SK-N-SH (cell line): ENCODE results near the gene RAB8B. TPM values are rescaled to one million over a fixed set of nuclear protein-coding genes. Genes with fewer than 3 reads are reported as not detected.

Experiments
- CTCF ChIA-PET: fragments of 300-600, 350-600 bp; formaldehyde crosslinking; extraction: SDS; loops from one replicate; lab custom pipeline; 2021; lab: Yijun Ruan, JAX
- POLR2A ChIA-PET: fragments of 350-600 bp; sonication (Branson Sonifier 250); formaldehyde crosslinking; extraction: SDS; loops from one replicate; lab custom pipeline; 2020; ENCODE audit warnings: antibody characterized with exemption, inconsistent platforms; lab: Yijun Ruan, JAX
- DNase-seq: peaks from one replicate; pipeline ENCODE4 v3.0.0; 2012
- H2AFZ ChIP-seq: fragments of 200-600 bp; sonication (generic); 2 replicates; pipeline ENCODE4 v1.8.1; 2016; ENCODE audit warnings: antibody characterized with exemption, mild to moderate bottlenecking, low read depth
- H3F3A ChIP-seq: fragments of 200-600 bp; sonication (generic); replicated peaks from 2 replicates; pipeline ENCODE3; 2016; ENCODE audit warnings: antibody characterized with exemption, mild to moderate bottlenecking; ENCODE audit not compliant: insufficient read depth
- H3K27ac ChIP-seq, 2 experiments: fragments of 200-500 bp in 1 of 2; fragments of 200-600 bp in 1 of 2; sonication (Bioruptor generic) in 1 of 2; sonication (generic), shearing (Covaris generic) in 1 of 2; 2 replicates each; pipeline versions ENCODE4 v1.5.1 to v1.6.1; 2014 to 2016; ENCODE audit warnings: low read depth in 2 of 2, inconsistent platforms in 1 of 2, low read length in 1 of 2, mild to moderate bottlenecking in 1 of 2, mixed read lengths in 1 of 2
- H3K27me3 ChIP-seq: fragments of 200-600 bp; sonication (generic), shearing (Covaris generic); 2 replicates; pipeline ENCODE4 v1.6.1; 2016; ENCODE audit warnings: mixed run types; ENCODE audit not compliant: insufficient read depth
- H3K36me3 ChIP-seq, 2 experiments: fragments of 200-500 bp in 1 of 2; fragments of 200-600 bp in 1 of 2; sonication (Bioruptor generic) in 1 of 2; sonication (generic) in 1 of 2; replicated peaks in 1 of 2; 2 replicates each; pipeline versions ENCODE3 to v1.5.1; 2014 to 2016; ENCODE audit warnings: low read length in 1 of 2, mild to moderate bottlenecking in 1 of 2; ENCODE audit not compliant: insufficient read depth in 2 of 2, control insufficient read depth in 1 of 2
- H3K4me1 ChIP-seq, 2 experiments: fragments of 200-500 bp in 1 of 2; fragments of 200-600 bp in 1 of 2; sonication (Bioruptor generic) in 1 of 2; sonication (generic), shearing (Covaris generic) in 1 of 2; 2 replicates each; pipeline versions ENCODE4 v1.5.1 to v1.6.1; 2014 to 2016; ENCODE audit warnings: low read depth in 1 of 2, low read length in 1 of 2, mixed run types in 1 of 2; ENCODE audit not compliant: insufficient read depth in 2 of 2, control insufficient read depth in 1 of 2
- H3K4me2 ChIP-seq: fragments of 200-600 bp; sonication (generic), shearing (Covaris generic); 2 replicates; pipeline ENCODE4 v1.6.1; 2017; ENCODE audit warnings: mixed run types
- H3K4me3 ChIP-seq, 2 experiments: fragments of 200-500 bp in 1 of 2; fragments of 200-600 bp in 1 of 2; sonication (Bioruptor generic) in 1 of 2; sonication (generic), shearing (Covaris generic) in 1 of 2; 2 replicates each; pipeline versions ENCODE4 v1.5.1 to v1.8.1; 2014 to 2016; ENCODE audit warnings: low read depth in 2 of 2, inconsistent platforms in 1 of 2, low read length in 1 of 2, mild to moderate bottlenecking in 1 of 2, mixed read lengths in 1 of 2, moderate library complexity in 1 of 2
- H3K79me2 ChIP-seq: fragments of 200-600 bp; sonication (generic); 2 replicates; pipeline ENCODE4 v1.8.1; 2017; ENCODE audit warnings: mild to moderate bottlenecking; ENCODE audit not compliant: insufficient read depth
- H3K9ac ChIP-seq: fragments of 200-600 bp; sonication (generic); 2 replicates; pipeline ENCODE4 v1.6.1; 2017; ENCODE audit warnings: mixed run types
- H3K9me2 ChIP-seq: fragments of 200-600 bp; sonication (generic); 2 replicates; pipeline ENCODE4 v1.6.1; 2017; ENCODE audit warnings: mixed run types
- H3K9me3 ChIP-seq: fragments of 200-600 bp; sonication (generic); 2 replicates; pipeline ENCODE4 v1.6.1; 2017; ENCODE audit warnings: mixed run types, mild to moderate bottlenecking, moderate library complexity
- H4K20me1 ChIP-seq: fragments of 200-600 bp; sonication (generic); 2 replicates; pipeline ENCODE4 v1.6.1; 2017; ENCODE audit warnings: mild to moderate bottlenecking, mixed run types; ENCODE audit not compliant: insufficient read depth
- CHD2 ChIP-seq: fragments of 150-350 bp; IDR thresholded peaks from 2 replicates; pipeline ENCODE4 v1.6.1; 2018; ENCODE audit warnings: low read length; ENCODE audit not compliant: partially characterized antibody
- EP300 ChIP-seq, 2 experiments: IDR thresholded peaks; 2 replicates each; pipeline versions ENCODE4 v1.4.0 to v1.6.1; 2012; ENCODE audit warnings: borderline replicate concordance in 1 of 2, low read depth in 1 of 2, low read length in 1 of 2
- FOSL2 ChIP-seq: IDR thresholded peaks from 2 replicates; pipeline ENCODE4 v1.4.0; 2012; ENCODE audit warnings: low read depth, mild to moderate bottlenecking, moderate library complexity, borderline replicate concordance
- FOXJ3 ChIP-seq: sonication (generic); formaldehyde crosslinking; IDR thresholded peaks from 2 replicates; pipeline ENCODE4 v1.5.1; 2020; ENCODE audit warnings: mild to moderate bottlenecking, missing genetic modification reagents
- FOXM1 ChIP-seq: IDR thresholded peaks from 2 replicates; pipeline ENCODE4 v1.4.0; 2012; ENCODE audit warnings: low read depth, mild to moderate bottlenecking
- GABPA ChIP-seq: IDR thresholded peaks from 2 replicates; pipeline ENCODE4 v1.4.0; 2012; ENCODE audit warnings: low read depth, mild to moderate bottlenecking
- GATA2 ChIP-seq: sonication (generic); formaldehyde crosslinking; IDR thresholded peaks from 2 replicates; pipeline ENCODE4 v1.5.0; 2020; ENCODE audit warnings: mild to moderate bottlenecking, missing genetic modification reagents
- JUND ChIP-seq: IDR thresholded peaks from 2 replicates; pipeline ENCODE4 v1.4.0; 2012
- MXI1 ChIP-seq: IDR thresholded peaks from 2 replicates; pipeline ENCODE4 v1.6.1; 2012; ENCODE audit warnings: mild to moderate bottlenecking, low read depth, low read length, improper control_type of control experiment
- NRF1 ChIP-seq: IDR thresholded peaks from 2 replicates; pipeline ENCODE4 v1.6.1; 2012; ENCODE audit warnings: low read depth, mild to moderate bottlenecking, low read length
- POLR2AphosphoS5 ChIP-seq: IDR thresholded peaks from 2 replicates; pipeline ENCODE4 v1.6.1; 2012; ENCODE audit warnings: low read depth, low read length
- RFX5 ChIP-seq: IDR thresholded peaks from 2 replicates; pipeline ENCODE4 v1.6.1; 2012; ENCODE audit warnings: mild to moderate bottlenecking, improper control_type of control experiment, low read length
- SIN3A ChIP-seq: IDR thresholded peaks from 2 replicates; pipeline ENCODE4 v1.6.1; 2012; ENCODE audit warnings: low read depth, mild to moderate bottlenecking, low read length, moderate library complexity, borderline replicate concordance
- SMC3 ChIP-seq: IDR thresholded peaks from 2 replicates; pipeline ENCODE4 v1.6.1; 2012; ENCODE audit warnings: low read depth, low read length, improper control_type of control experiment
- TEAD4 ChIP-seq: IDR thresholded peaks from 2 replicates; pipeline ENCODE4 v1.4.0; 2012; ENCODE audit warnings: mild to moderate bottlenecking, borderline replicate concordance; ENCODE audit not compliant: insufficient read depth
- YY1 ChIP-seq: IDR thresholded peaks from 2 replicates; pipeline ENCODE4 v1.4.0; 2012; ENCODE audit warnings: low read depth, mild to moderate bottlenecking
- WGBS: methylation state at CpG from one replicate; pipeline ENCODE4 v1.1.6; 2017; ENCODE audit warnings: low lambda C conversion rate; 5-methylcytosine and 5-hydroxymethylcytosine counted together
- polyA plus RNA-seq, 3 experiments: library from polyadenylated mRNA; depleted of rRNA; stranded (reverse); fragments of >200 nt; gene quantifications; 2 replicates each; pipeline ENCODE4 v1.2.3, GENCODE V29; 2012
- TF ChIP-seq, protein P1 (sequence below): fragments of 150-350 bp; IDR thresholded peaks from 2 replicates; pipeline ENCODE4 v1.6.1; 2016; ENCODE audit warnings: mild to moderate bottlenecking, low read depth, low read length
- TF ChIP-seq, protein P2 (sequence below): IDR thresholded peaks from 2 replicates; pipeline ENCODE4 v1.4.0; 2012; ENCODE audit warnings: low read depth
- TF ChIP-seq, protein P3 (sequence below): IDR thresholded peaks from 2 replicates; pipeline ENCODE4 v1.6.1; 2012; ENCODE audit warnings: mild to moderate bottlenecking, low read depth, low read length, moderate library complexity
- TF ChIP-seq, protein P4 (sequence below): fragments of 150-350 bp; IDR thresholded peaks from 2 replicates; pipeline ENCODE4 v1.6.1; 2017; ENCODE audit warnings: antibody characterized with exemption, low read length, low read depth, borderline replicate concordance

RAB8B gene
- polyA plus RNA-seq, 1 of the 3 experiments (the other 2 are of a cell fraction): 5.4 TPM

DNA sequence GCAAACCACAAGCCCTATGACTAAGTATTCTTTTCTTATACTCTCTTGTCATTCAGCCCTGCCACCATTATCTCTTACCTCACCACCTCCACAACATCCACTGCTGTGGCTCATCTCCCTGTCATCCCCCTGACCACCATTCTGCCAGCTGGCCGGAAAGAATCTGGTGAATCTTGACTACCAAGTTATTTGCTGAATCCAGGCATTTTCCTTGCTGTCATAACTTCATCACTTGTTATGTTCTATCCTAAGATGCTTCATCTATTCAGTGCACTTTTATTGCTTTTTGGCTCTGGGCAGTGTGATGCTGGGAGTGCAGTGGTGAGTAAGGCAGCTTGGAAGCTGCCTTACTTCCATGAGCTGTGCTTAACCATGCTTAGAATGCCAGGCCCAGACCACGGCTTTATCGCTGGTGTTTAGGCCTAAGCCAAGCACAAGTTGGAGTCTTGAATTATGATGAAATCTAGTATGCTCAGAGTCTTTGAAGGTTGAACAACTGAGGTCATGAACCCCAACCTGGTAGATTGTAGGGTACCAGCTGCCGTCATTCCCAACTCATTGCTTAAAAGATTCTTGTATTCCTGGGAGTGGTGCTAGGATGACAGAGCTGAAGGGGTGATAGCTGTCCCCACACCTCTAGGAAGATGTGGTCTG, 61.0 kb downstream of the RAB8B start (continued):
- TF ChIP-seq, protein P1, sequence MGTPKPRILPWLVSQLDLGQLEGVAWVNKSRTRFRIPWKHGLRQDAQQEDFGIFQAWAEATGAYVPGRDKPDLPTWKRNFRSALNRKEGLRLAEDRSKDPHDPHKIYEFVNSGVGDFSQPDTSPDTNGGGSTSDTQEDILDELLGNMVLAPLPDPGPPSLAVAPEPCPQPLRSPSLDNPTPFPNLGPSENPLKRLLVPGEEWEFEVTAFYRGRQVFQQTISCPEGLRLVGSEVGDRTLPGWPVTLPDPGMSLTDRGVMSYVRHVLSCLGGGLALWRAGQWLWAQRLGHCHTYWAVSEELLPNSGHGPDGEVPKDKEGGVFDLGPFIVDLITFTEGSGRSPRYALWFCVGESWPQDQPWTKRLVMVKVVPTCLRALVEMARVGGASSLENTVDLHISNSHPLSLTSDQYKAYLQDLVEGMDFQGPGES: no peak
- TF ChIP-seq, protein P2, sequence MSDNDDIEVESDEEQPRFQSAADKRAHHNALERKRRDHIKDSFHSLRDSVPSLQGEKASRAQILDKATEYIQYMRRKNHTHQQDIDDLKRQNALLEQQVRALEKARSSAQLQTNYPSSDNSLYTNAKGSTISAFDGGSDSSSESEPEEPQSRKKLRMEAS: peak; percentile 85

DNA sequence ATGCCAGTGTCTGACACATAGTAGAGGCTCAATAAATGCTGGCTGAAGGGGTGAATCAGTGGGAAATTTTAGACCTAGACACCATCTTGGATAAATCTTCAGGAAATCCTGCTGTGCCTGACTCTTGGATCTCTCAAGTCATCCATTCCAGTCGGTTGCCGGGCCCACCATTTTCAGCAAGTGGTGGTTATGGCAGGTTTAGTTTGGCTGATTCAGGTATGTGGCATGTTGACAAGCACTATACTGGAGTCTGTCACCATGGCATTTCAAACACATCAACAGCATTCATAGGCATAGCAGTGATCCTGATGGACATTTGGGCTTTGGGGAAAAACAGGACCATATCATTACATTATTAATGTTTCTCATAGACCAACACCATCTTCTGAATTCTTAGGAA, 62.3 kb downstream of the RAB8B start:
- Histone ChIP-seq H3K4me3 (no peak overlapping the region), H3F3A (peaks cover 34% of the 10 kb centered on the region), H3K4me2 (no peak overlapping the region), H4K20me1 (no peaks in the 10 kb centered on the region), H3K9me3 (no peaks in the 10 kb centered on the region), H3K27ac (peak overlapping the region in 1 of 2 experiments; percentile 88; a peak in 2 of 4 replicates), H3K79me2 (peaks cover 6% of the 10 kb centered on the region; the same call in 1 of the 2 replicates), H2AFZ (no peak overlapping the region), H3K9ac (no peak overlapping the region), H3K9me2 (no peaks in the 10 kb centered on the region), H3K27me3 (no peaks in the 10 kb centered on the region), H3K36me3 (peaks cover 0 to 15% of the 10 kb centered on the region in 2 experiments), H3K4me1 (peaks cover 2 to 29% of the 10 kb centered on the region in 2 experiments)
- TF ChIP-seq TEAD4 (no peak), SMC3 (no peak), NRF1 (no peak), EP300 (IDR thresholded peaks at IDR 0.05; ENCODE audit: borderline replicate concordance in 1 of 2, low read depth in 1 of 2, low read length in 1 of 2) (no peak), GATA2 (CRISPR knock-in tag) (no peak), FOXJ3 (CRISPR knock-in tag) (no peak), RFX5 (no peak), SIN3A (no peak), CHD2 (no peak), JUND (no peak), FOSL2 (no peak), POLR2AphosphoS5 (no peak), FOXM1 (no peak), MXI1 (no peak), GABPA (no peak), YY1 (no peak)
- TF ChIP-seq, protein P3, sequence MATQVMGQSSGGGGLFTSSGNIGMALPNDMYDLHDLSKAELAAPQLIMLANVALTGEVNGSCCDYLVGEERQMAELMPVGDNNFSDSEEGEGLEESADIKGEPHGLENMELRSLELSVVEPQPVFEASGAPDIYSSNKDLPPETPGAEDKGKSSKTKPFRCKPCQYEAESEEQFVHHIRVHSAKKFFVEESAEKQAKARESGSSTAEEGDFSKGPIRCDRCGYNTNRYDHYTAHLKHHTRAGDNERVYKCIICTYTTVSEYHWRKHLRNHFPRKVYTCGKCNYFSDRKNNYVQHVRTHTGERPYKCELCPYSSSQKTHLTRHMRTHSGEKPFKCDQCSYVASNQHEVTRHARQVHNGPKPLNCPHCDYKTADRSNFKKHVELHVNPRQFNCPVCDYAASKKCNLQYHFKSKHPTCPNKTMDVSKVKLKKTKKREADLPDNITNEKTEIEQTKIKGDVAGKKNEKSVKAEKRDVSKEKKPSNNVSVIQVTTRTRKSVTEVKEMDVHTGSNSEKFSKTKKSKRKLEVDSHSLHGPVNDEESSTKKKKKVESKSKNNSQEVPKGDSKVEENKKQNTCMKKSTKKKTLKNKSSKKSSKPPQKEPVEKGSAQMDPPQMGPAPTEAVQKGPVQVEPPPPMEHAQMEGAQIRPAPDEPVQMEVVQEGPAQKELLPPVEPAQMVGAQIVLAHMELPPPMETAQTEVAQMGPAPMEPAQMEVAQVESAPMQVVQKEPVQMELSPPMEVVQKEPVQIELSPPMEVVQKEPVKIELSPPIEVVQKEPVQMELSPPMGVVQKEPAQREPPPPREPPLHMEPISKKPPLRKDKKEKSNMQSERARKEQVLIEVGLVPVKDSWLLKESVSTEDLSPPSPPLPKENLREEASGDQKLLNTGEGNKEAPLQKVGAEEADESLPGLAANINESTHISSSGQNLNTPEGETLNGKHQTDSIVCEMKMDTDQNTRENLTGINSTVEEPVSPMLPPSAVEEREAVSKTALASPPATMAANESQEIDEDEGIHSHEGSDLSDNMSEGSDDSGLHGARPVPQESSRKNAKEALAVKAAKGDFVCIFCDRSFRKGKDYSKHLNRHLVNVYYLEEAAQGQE: no peak
- TF ChIP-seq, protein P1: no peak
- TF ChIP-seq, protein P4, sequence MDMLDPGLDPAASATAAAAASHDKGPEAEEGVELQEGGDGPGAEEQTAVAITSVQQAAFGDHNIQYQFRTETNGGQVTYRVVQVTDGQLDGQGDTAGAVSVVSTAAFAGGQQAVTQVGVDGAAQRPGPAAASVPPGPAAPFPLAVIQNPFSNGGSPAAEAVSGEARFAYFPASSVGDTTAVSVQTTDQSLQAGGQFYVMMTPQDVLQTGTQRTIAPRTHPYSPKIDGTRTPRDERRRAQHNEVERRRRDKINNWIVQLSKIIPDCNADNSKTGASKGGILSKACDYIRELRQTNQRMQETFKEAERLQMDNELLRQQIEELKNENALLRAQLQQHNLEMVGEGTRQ: no peak
- 89% methylated on average over 2 of the region's 2 CpGs for WGBS
- POLR2A ChIA-PET: no interaction called here
- CTCF ChIA-PET: no interaction called here
- DNase-seq: no peak
